Measurements from ENCODE around the gene LYPLAL1.

The LYPLAL1 gene

GRCh38 chr1:219257751-219258150 is 84.1 kb downstream of the LYPLAL1 start:
- no peak overlapping the region for H3K27ac ChIP-seq (ENCODE audit: low read depth, low read length)
- no peaks in the 10 kb centered on the region; the same call in 1 of the 2 replicates for H3K9me3 ChIP-seq (ENCODE audit: control insufficient read depth, insufficient read depth, low read length)
- no peaks in the 10 kb centered on the region for H3F3A ChIP-seq (ENCODE audit: control insufficient read depth, insufficient read depth)
- no peaks in the 10 kb centered on the region for H4K20me1 ChIP-seq (ENCODE audit: control insufficient read depth, insufficient read depth, low read depth, low read length)
- H3K79me2 ChIP-seq (ENCODE audit: control insufficient read depth, low read length) = no peaks in the 10 kb centered on the region
- H3K27me3 ChIP-seq (ENCODE audit: control insufficient read depth, low read length) = no peaks in the 10 kb centered on the region
- no peak overlapping the region for H3K4me2 ChIP-seq (ENCODE audit: low read length)
- no peaks in the 10 kb centered on the region for H3K36me3 ChIP-seq (ENCODE audit: control insufficient read depth, low read length)
- no peaks in the 10 kb centered on the region for H3K9me2 ChIP-seq (replicated peaks; ENCODE audit: control insufficient read depth, low read length)
- no peaks in the 10 kb centered on the region for H3K4me1 ChIP-seq (ENCODE audit: control insufficient read depth, low read length)
- TF ChIP-seq, protein P1, sequence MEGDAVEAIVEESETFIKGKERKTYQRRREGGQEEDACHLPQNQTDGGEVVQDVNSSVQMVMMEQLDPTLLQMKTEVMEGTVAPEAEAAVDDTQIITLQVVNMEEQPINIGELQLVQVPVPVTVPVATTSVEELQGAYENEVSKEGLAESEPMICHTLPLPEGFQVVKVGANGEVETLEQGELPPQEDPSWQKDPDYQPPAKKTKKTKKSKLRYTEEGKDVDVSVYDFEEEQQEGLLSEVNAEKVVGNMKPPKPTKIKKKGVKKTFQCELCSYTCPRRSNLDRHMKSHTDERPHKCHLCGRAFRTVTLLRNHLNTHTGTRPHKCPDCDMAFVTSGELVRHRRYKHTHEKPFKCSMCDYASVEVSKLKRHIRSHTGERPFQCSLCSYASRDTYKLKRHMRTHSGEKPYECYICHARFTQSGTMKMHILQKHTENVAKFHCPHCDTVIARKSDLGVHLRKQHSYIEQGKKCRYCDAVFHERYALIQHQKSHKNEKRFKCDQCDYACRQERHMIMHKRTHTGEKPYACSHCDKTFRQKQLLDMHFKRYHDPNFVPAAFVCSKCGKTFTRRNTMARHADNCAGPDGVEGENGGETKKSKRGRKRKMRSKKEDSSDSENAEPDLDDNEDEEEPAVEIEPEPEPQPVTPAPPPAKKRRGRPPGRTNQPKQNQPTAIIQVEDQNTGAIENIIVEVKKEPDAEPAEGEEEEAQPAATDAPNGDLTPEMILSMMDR (IDR thresholded peaks at IDR 0.05; ENCODE audit: low read depth, low read length, poor library complexity, severe bottlenecking) = no peak
- no peak for TF ChIP-seq EZH2phosphoT487 (IDR thresholded peaks at IDR 0.05; ENCODE audit: borderline replicate concordance, low read length)
- no peak overlapping the region for H3K4me3 ChIP-seq (ENCODE audit: low read length)

- Histone ChIP-seq H3K36me3 (ENCODE audit: control insufficient read depth, low read length) (no peaks in the 10 kb centered on the region), H3K79me2 (ENCODE audit: control insufficient read depth, low read length) (no peaks in the 10 kb centered on the region), H3F3A (ENCODE audit: control insufficient read depth, insufficient read depth) (no peaks in the 10 kb centered on the region), H3K9me2 (replicated peaks; ENCODE audit: control insufficient read depth, low read length) (no peaks in the 10 kb centered on the region), H3K4me3 (ENCODE audit: low read length) (no peak overlapping the region), H3K27me3 (ENCODE audit: control insufficient read depth, low read length) (no peaks in the 10 kb centered on the region), H4K20me1 (ENCODE audit: control insufficient read depth, insufficient read depth, low read depth, low read length) (no peaks in the 10 kb centered on the region), H3K27ac (ENCODE audit: low read depth, low read length) (no peak overlapping the region), H3K4me1 (ENCODE audit: control insufficient read depth, low read length) (no peaks in the 10 kb centered on the region), H3K9me3 (ENCODE audit: control insufficient read depth, insufficient read depth, low read length) (no peaks in the 10 kb centered on the region), H3K4me2 (ENCODE audit: low read length) (no peak overlapping the region)
- TF ChIP-seq EZH2phosphoT487 (IDR thresholded peaks at IDR 0.05; ENCODE audit: borderline replicate concordance, low read length) = no peak
- TF ChIP-seq, protein P1 (IDR thresholded peaks at IDR 0.05; ENCODE audit: low read depth, low read length, poor library complexity, severe bottlenecking) = no peak
Measured at GRCh38 chr1:219261454-219261853, 87.8 kb downstream of the LYPLAL1 start.
